Colonic mucosa (tissue), 4 donors: ENCODE data around the gene ARNT2. TPM values are rescaled to one million over a fixed set of nuclear protein-coding genes. Genes with fewer than 3 reads are reported as not detected.
"Not testable (repeated sequence)": the region's sequence is repeated elsewhere in the genome, so short reads cannot be mapped to it uniquely, and the experiment has no call there.

Source experiments
- DNase-seq: peaks from one replicate; pipeline ENCODE4 v3.0.0-alpha.2; 2020
- H3K27ac ChIP-seq: fragments of 200-600 bp; one replicate; pipeline ENCODE4 v1.8.0; 2021
- H3K27me3 ChIP-seq: fragments of 200-600 bp; one replicate; pipeline ENCODE4 v1.8.0; 2021
- H3K36me3 ChIP-seq: fragments of 200-600 bp; one replicate; pipeline ENCODE4 v1.8.0; 2021
- H3K4me1 ChIP-seq: fragments of 200-600 bp; one replicate; pipeline ENCODE4 v1.8.0; 2021; ENCODE audit warnings: mild to moderate bottlenecking
- H3K4me3 ChIP-seq: fragments of 200-600 bp; one replicate; pipeline ENCODE4 v1.8.0; 2021
- H3K9ac ChIP-seq, 2 donors: one replicate each; pipeline ENCODE4 v1.7.0; 2013; ENCODE audit warnings: control low read depth in 2 of 2, low read depth in 2 of 2, low read length in 2 of 2
- H3K9me3 ChIP-seq: fragments of 200-600 bp; one replicate; pipeline ENCODE4 v1.8.0; 2021
- intact Hi-C: fragments of 100-400 bp; cut with DNase I; formaldehyde crosslinking; loops from one replicate; pipeline ENCODE4 v1.14.1; 2022
- total RNA-seq, 2 donors: library from RNA; stranded (reverse); fragmentation: NEBNext Ultra II Directional in 1 of 2; extraction: Animal tissue kit (Norgen Biotek cat#: 25700) in 1 of 2; gene quantifications; one replicate each; pipeline ENCODE4 v1.2.1, GENCODE V29; 2021
- TF ChIP-seq, protein P1 (sequence below): fragments of 200-600 bp; IDR thresholded peaks from one replicate; pipeline ENCODE4 v1.8.0; 2022; ENCODE audit warnings: antibody characterized with exemption, mild to moderate bottlenecking
- donor health status: healthy.
- donor health status: DM: no; HTN: no; CAD: no.
- donor health status: DM: no; HTN: no; CAD: no.

ARNT2 gene
- total RNA-seq, 2 donors from 2014 or later, result 1.6 to 2.7 TPM

GRCh38 chr15:80506286-80506893 is 102.2 kb downstream of the ARNT2 start:
- intact Hi-C loops, result no loop called here
- DNase-seq, result no peak
- TF ChIP-seq, protein P1, sequence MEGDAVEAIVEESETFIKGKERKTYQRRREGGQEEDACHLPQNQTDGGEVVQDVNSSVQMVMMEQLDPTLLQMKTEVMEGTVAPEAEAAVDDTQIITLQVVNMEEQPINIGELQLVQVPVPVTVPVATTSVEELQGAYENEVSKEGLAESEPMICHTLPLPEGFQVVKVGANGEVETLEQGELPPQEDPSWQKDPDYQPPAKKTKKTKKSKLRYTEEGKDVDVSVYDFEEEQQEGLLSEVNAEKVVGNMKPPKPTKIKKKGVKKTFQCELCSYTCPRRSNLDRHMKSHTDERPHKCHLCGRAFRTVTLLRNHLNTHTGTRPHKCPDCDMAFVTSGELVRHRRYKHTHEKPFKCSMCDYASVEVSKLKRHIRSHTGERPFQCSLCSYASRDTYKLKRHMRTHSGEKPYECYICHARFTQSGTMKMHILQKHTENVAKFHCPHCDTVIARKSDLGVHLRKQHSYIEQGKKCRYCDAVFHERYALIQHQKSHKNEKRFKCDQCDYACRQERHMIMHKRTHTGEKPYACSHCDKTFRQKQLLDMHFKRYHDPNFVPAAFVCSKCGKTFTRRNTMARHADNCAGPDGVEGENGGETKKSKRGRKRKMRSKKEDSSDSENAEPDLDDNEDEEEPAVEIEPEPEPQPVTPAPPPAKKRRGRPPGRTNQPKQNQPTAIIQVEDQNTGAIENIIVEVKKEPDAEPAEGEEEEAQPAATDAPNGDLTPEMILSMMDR, result no peak
- Histone ChIP-seq H3K36me3 (no peaks in the 10 kb centered on the region), H3K9me3 (no peaks in the 10 kb centered on the region), H3K27ac (no peak overlapping the region), H3K9ac (no peak overlapping the region), H3K27me3 (no peaks in the 10 kb centered on the region), H3K4me3 (no peak overlapping the region), H3K4me1 (no peaks in the 10 kb centered on the region)

GRCh38 chr15:80507131-80507530 is 102.9 kb downstream of the ARNT2 start:
- Histone ChIP-seq H3K27ac (no peak overlapping the region), H3K4me3 (no peak overlapping the region), H3K9me3 (no peaks in the 10 kb centered on the region), H3K9ac (no peak overlapping the region), H3K36me3 (no peaks in the 10 kb centered on the region), H3K4me1 (no peaks in the 10 kb centered on the region), H3K27me3 (no peaks in the 10 kb centered on the region)
- TF ChIP-seq, protein P1, result no peak
- no peak for DNase-seq
- intact Hi-C loops, result no loop called here

- intact Hi-C loops, result no loop called here
- Histone ChIP-seq H3K9ac (no peak overlapping the region), H3K4me3 (no peak overlapping the region), H3K36me3 (no peaks in the 10 kb centered on the region), H3K9me3 (no peaks in the 10 kb centered on the region), H3K27me3 (no peaks in the 10 kb centered on the region), H3K4me1 (no peaks in the 10 kb centered on the region), H3K27ac (no peak overlapping the region)
- TF ChIP-seq, protein P1, result no peak
- no peak for DNase-seq
Measured at GRCh38 chr15:80507638-80508316, 103.6 kb downstream of the ARNT2 start.

DNA sequence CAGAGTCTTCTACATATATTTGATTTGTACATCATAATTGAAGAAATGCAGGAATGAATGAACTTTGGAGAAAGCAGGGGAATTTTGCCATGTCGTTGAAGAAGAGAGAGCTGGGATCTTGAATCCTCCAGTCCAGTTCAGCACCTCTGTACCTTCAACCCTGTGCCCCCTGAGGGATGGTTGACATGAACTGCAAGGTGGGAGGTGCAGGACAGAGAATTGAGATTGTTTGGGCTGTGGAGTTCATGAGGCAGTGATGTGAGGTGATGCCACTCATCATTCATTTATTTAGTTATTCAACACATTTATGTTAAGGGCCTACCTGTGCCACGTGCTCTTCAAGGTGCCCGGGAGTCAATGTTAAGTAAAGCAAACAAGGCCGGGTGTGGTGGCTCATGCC is 104.6 kb downstream of the ARNT2 start:
- H3K9ac ChIP-seq, result no peak overlapping the region
- no peak overlapping the region for H3K27ac ChIP-seq
- DNase-seq, result no peak
- no peaks in the 10 kb centered on the region for H3K27me3 ChIP-seq
- no peaks in the 10 kb centered on the region for H3K9me3 ChIP-seq
- TF ChIP-seq, protein P1, result no peak
- no peaks in the 10 kb centered on the region for H3K4me1 ChIP-seq
- no peak overlapping the region for H3K4me3 ChIP-seq
- intact Hi-C loops, result no loop called here
- H3K36me3 ChIP-seq, result no peaks in the 10 kb centered on the region

GRCh38 chr15:80509800-80510199 is 105.6 kb downstream of the ARNT2 start:
- no peaks in the 10 kb centered on the region for H3K27me3 ChIP-seq

DNA sequence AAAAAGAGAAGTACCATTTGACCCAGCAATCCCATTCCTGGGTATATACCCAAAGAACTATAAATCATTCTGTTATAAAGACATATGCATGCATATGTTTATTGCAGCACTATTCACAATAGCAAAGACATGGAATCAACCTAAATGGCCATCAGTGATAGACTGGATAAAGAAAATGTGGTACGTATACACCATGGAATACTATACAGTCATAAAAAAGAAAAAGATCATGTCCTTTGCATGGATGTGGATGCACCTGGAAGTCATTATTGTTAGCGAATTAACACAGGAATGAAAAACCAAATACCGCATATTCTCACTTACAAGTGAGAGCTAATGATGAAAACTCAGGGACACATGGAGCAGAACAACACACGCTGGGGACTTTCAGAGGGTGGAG is 106.8 kb downstream of the ARNT2 start:
- H3K4me1 ChIP-seq, intact Hi-C loops: not testable (repeated sequence)

More at GRCh38 chr15:80509800-80510199, 105.6 kb downstream of the ARNT2 start:
- H3K4me1 ChIP-seq, result no peaks in the 10 kb centered on the region
- DNase-seq, result no peak
- H3K9ac ChIP-seq, result no peak overlapping the region
- no peaks in the 10 kb centered on the region for H3K9me3 ChIP-seq
- H3K36me3 ChIP-seq, result no peaks in the 10 kb centered on the region
- H3K4me3 ChIP-seq, result no peak overlapping the region
- intact Hi-C loops, result no loop called here
- no peak overlapping the region for H3K27ac ChIP-seq
- TF ChIP-seq, protein P1, result no peak

More for the DNA sequence above, 106.8 kb downstream of the ARNT2 start:
- H3K9ac ChIP-seq, H3K4me3 ChIP-seq, H3K36me3 ChIP-seq, DNase-seq, H3K27ac ChIP-seq, H3K9me3 ChIP-seq, H3K27me3 ChIP-seq: not testable (repeated sequence)
